Stimulated activated effector memory CD8-positive, alpha-beta T cell treated with anti-CD3 and anti-CD28 coated beads, Interleukin-12 subunit alpha, Interleukin-12 subunit beta, amount 100 ng/mL, for 72 hours (primary cell): Measurements from ENCODE around the gene TOPORS.
A peak's percentile ranks its signal among the peaks of the same experiment; 100 is the strongest.
"Not testable (repeated sequence)": the region's sequence is repeated elsewhere in the genome, so short reads cannot be mapped to it uniquely, and the experiment has no call there.

Experiments used
- ATAC-seq: fragments of 150-1000 bp; cut with Tn5 transposase; 2 replicates; pipeline ENCODE4 v1.10.0; 2021
- DNase-seq, 2 donors: peaks; one replicate each; pipeline ENCODE4 v3.0.0; 2021 to 2022; ENCODE audit warnings: low spot score in 2 of 2
- H3K27ac Mint-ChIP-seq: one replicate; pipeline ENCODE4 v1.8.0; 2022; ENCODE audit warnings: mild to moderate bottlenecking, mixed read lengths
- H3K36me3 Mint-ChIP-seq: one replicate; pipeline ENCODE4 v1.8.0; 2022; ENCODE audit warnings: mild to moderate bottlenecking, mixed read lengths
- H3K4me1 Mint-ChIP-seq: one replicate; pipeline ENCODE4 v1.8.0; 2022; ENCODE audit warnings: mixed read lengths
- H3K4me3 Mint-ChIP-seq: one replicate; pipeline ENCODE4 v1.8.0; 2022; ENCODE audit warnings: mild to moderate bottlenecking, mixed read lengths
- H3K9me3 Mint-ChIP-seq: one replicate; pipeline ENCODE4 v1.8.0; 2022; ENCODE audit warnings: mixed read lengths

Gene TOPORS

GRCh38 chr9:32545884-32546283 lies 6.5 kb downstream of the TOPORS start:
- Mint-ChIP-seq H3K9me3 (no peaks in the 10 kb centered on the region), H3K4me3 (no peak overlapping the region), H3K36me3 (peaks cover 76% of the 10 kb centered on the region), H3K4me1 (peaks cover 17% of the 10 kb centered on the region), H3K27ac (peak overlapping the region; percentile 37)
- DNase-seq (no peak), ATAC-seq (no peak)

DNA sequence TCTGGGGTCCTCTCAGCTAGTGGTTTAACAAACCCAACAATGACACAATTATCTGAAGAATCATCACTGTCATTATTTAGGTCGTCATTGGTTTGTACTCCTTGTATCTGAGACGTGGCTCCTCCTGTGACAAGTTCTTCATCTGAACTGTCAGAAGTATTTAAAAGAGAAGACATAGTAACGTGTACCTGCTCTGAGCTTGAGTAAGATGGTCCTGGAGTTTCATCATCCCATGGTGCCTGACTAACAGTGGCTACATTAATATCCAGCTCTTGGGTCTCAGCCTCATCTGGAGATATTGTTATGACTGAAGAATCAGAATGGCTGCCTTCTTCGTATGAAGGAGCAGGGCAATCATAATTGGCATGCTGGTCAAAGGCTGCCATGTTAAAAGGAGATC lies 9.3 kb downstream of the TOPORS start:
- no peak overlapping the region for H3K27ac Mint-ChIP-seq
- no peak overlapping the region for H3K4me3 Mint-ChIP-seq
- H3K9me3 Mint-ChIP-seq = no peaks in the 10 kb centered on the region
- peaks cover 50% of the 10 kb centered on the region for H3K36me3 Mint-ChIP-seq
- ATAC-seq (no peak), DNase-seq (no peak)
- no peaks in the 10 kb centered on the region for H3K4me1 Mint-ChIP-seq

- Mint-ChIP-seq H3K4me1 (no peaks in the 10 kb centered on the region), H3K4me3 (no peak overlapping the region), H3K9me3 (no peaks in the 10 kb centered on the region), H3K36me3 (no peaks in the 10 kb centered on the region), H3K27ac (no peak overlapping the region)
- ATAC-seq = no peak
- DNase-seq = no peak
Observed at GRCh38 chr9:32533816-32534215, 18.6 kb downstream of the TOPORS start.

GRCh38 chr9:32533336-32533735 lies 19.1 kb downstream of the TOPORS start:
- no peaks in the 10 kb centered on the region for H3K9me3 Mint-ChIP-seq
- no peak overlapping the region for H3K27ac Mint-ChIP-seq
- DNase-seq = no peak
- no peaks in the 10 kb centered on the region for H3K4me1 Mint-ChIP-seq
- H3K36me3 Mint-ChIP-seq = no peaks in the 10 kb centered on the region
- H3K4me3 Mint-ChIP-seq = no peak overlapping the region
- ATAC-seq = no peak

GRCh38 chr9:32526707-32527048 lies 25.7 kb downstream of the TOPORS start:
- peak overlapping the region; percentile 93 for H3K4me3 Mint-ChIP-seq
- H3K36me3 Mint-ChIP-seq = peaks cover 5% of the 10 kb centered on the region
- peak overlapping the region; percentile 93 for H3K27ac Mint-ChIP-seq
- DNase-seq (no peak), ATAC-seq (no peak)
- H3K4me1 Mint-ChIP-seq = peaks cover 30% of the 10 kb centered on the region
- H3K9me3 Mint-ChIP-seq = no peaks in the 10 kb centered on the region

- peaks cover 30% of the 10 kb centered on the region for H3K4me1 Mint-ChIP-seq
- DNase-seq (peak; percentile 42 to 86), ATAC-seq (peak; percentile 76)
- no peaks in the 10 kb centered on the region for H3K9me3 Mint-ChIP-seq
- H3K27ac Mint-ChIP-seq = peak within 1 kb of the TSS; percentile 93
- peak within 1 kb of the TSS; percentile 93 for H3K4me3 Mint-ChIP-seq
- H3K36me3 Mint-ChIP-seq = peaks cover 5% of the 10 kb centered on the region
Observed at GRCh38 chr9:32526041-32526706, 26.2 kb downstream of the TOPORS start, which contains the start of gene RIGI. Gene RIGI (minus strand): TSS chr9:32526196. CDS start chr9:32526166, 30 bp downstream.

DNA sequence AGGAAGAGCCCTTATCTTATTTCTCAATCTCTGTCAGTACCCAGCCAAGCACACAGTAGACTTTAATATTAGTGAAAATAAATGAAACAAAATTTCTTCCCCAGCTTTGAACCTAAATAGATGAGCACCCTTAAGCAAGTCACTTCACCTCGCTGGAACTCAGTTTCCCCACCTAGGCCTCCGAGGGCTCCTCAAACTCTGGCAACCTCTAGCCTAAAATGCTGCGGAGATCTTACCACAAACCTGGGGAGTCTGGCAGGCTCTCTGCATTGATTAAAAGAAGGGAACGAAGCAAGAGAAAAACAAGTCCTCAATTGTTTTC lies 26.7 kb downstream of the TOPORS start:
- peaks cover 30% of the 10 kb centered on the region for H3K4me1 Mint-ChIP-seq
- no peak for ATAC-seq

DNA sequence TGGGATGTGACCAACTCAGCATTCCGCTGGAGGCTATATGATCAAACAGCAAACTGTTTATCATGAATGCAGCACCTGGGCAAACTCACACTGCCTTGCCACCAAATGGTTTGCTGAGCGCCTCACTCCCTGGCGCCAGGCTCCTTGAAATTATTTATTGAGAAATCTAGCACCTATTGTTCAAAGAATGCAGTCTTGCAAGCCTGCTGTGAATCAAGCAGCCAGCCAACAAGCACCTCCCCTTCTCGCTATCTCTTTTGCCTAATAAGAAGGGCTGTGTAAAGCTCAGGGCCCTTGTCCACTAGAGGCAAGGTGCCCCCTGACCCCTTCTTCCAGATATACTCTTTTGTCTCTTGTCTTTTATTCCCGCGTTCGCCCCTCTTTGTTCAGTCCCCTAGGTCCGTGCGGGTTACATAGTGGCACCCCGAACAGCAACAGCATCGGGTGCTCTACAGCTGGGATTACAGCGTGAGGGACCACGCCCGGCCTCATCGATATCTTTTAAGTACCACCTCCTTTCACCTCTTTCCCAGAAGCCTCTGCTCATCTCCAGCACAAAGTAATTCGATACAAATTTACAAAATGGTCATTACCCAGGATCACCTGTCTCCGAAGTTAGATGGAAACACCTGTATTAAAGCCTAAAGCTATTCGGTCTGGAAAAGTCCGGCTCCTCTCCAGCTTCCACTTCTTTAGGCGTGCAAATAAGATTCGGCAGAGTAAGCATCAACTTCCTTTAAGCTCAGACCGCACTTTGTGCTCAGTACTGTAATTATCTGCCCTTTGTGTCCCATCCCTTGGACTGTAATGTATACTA lies 27.3 kb downstream of the TOPORS start:
- peak overlapping the region; percentile 93 for H3K4me3 Mint-ChIP-seq
- ATAC-seq = peak; percentile 68

More for the DNA sequence above, 26.7 kb downstream of the TOPORS start:
- Mint-ChIP-seq H3K36me3 (peaks cover 5% of the 10 kb centered on the region), H3K4me3 (peak overlapping the region; percentile 93), H3K9me3 (no peaks in the 10 kb centered on the region), H3K27ac (peak overlapping the region; percentile 93)
- DNase-seq = no peak

GRCh38 chr9:32524558-32524891 lies 27.9 kb downstream of the TOPORS start:
- ATAC-seq, H3K36me3 Mint-ChIP-seq, DNase-seq, H3K9me3 Mint-ChIP-seq: not testable (repeated sequence)
- Mint-ChIP-seq H3K4me1 (peaks cover 30% of the 10 kb centered on the region), H3K4me3 (peak overlapping the region; percentile 93), H3K27ac (peak overlapping the region; percentile 93)

More for the DNA sequence above, 27.3 kb downstream of the TOPORS start:
- H3K4me1 Mint-ChIP-seq = peaks cover 30% of the 10 kb centered on the region
- DNase-seq = peak in 1 of 2 donors; percentile 55
- no peaks in the 10 kb centered on the region for H3K9me3 Mint-ChIP-seq
- peaks cover 5% of the 10 kb centered on the region for H3K36me3 Mint-ChIP-seq
- peak overlapping the region; percentile 93 for H3K27ac Mint-ChIP-seq

DNA sequence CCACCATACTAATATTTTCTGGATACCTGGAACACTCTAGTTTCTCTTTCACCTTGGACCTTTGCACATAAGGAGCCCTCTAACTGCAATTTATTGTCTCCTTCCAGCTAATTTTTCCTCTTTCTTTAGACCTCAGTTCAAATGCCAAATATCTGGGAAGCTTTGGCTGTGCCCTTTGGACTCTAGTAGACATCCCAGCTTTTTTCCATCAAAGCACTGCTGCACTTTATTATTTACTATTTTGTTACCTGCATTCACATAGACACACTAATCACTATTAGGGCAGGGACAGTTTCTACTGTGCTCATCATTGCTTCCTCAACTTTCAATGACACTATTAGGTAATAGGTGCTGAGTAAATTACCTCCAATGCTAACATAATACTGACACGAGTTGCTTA lies 28.5 kb downstream of the TOPORS start:
- Mint-ChIP-seq H3K9me3 (no peaks in the 10 kb centered on the region), H3K36me3 (peaks cover 5% of the 10 kb centered on the region), H3K4me3 (peak overlapping the region; percentile 93), H3K4me1 (peaks cover 30% of the 10 kb centered on the region), H3K27ac (peak overlapping the region; percentile 8)
- DNase-seq (no peak), ATAC-seq (no peak)

DNA sequence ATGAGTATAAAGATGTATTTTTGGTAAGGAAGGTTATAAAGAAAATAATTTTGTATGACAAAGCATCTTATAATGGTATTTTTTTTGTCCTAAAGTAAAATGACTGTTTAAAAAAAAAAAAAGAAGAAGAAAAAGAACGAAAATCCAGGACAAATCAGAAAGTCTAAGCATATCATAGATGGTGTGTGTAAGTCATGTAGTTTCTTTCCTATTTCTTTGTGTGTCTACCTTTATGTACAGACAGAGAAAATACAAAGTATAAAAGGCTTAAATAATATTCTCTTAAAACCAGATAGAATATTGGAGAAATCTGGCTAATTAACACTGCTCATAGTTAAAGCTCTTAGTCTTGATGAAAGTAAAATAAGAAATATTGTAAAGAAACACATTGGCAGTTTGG lies 34.1 kb downstream of the TOPORS start:
- Mint-ChIP-seq H3K36me3 (no peaks in the 10 kb centered on the region), H3K27ac (no peak overlapping the region), H3K4me3 (no peak overlapping the region), H3K4me1 (peaks cover 36% of the 10 kb centered on the region), H3K9me3 (no peaks in the 10 kb centered on the region)
- DNase-seq (no peak), ATAC-seq (no peak)

DNA sequence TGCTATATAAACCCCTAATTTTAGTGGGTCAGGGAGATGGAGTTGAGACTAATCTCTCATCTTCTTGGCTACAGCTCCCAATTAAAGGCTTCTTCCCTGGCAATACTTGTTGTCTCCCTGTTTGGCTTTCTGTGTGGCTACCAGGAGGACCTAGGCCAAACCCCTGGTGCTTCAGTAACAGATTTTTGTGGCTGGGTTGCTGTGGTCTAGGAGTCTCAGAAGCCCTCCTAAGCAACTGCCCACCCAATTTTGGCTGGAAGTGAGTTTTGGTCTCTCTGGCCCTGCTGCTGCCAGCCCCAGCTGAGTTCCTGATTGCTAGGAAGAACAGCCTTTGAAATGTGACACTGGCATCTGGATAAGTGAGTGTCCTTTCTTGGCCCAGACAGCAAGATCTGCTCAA lies 36.1 kb downstream of the TOPORS start:
- no peak for DNase-seq
- no peaks in the 10 kb centered on the region for H3K36me3 Mint-ChIP-seq
- no peak overlapping the region for H3K4me3 Mint-ChIP-seq
- peak; percentile 13 for ATAC-seq
- H3K4me1 Mint-ChIP-seq = peaks cover 42% of the 10 kb centered on the region
- H3K27ac Mint-ChIP-seq = peak overlapping the region; percentile 4
- H3K9me3 Mint-ChIP-seq = no peaks in the 10 kb centered on the region

DNA sequence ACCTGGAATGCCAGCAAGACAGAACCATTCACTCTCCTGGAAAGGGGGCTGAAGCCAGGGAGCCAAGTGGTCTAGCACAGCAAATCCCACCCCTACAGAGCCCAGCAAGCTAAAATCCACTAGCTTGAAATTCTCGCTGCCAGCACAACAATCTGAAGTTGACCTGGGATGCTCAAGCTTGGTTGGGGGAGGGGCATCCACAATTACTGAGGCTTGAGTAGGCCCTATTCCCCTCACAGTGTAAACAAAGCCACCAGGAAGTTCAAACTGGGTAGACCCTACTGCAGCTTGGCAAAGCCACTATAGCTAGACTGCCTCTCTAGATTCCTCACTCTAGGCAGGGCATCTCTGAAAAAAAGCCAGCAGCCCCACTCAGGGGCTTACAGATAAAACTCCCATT lies 43.7 kb downstream of the TOPORS start:
- no peak overlapping the region for H3K27ac Mint-ChIP-seq
- no peak for ATAC-seq

DNA sequence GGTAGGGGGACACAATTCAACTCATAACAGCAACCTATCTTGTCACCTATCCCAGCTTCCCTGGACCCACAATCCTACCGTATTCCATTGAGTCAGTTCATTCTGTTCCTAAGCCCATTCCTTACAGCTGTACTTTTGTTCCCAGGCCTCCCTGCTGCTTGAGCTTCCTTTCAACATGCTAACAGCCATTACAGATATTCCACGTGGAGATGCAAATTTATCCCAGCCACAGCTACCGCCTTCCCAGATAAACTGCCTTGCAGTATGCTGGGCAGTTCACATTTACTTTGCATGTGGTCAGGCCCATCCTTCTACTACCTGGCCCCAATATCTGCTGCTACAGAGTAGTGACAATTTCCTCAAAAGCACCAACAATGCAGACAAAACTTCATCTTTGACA lies 49.4 kb downstream of the TOPORS start:
- Mint-ChIP-seq H3K27ac (peak overlapping the region; percentile 18), H3K36me3 (peaks cover 26% of the 10 kb centered on the region)
- ATAC-seq = no peak

More for the DNA sequence above, 43.7 kb downstream of the TOPORS start:
- peaks cover 52% of the 10 kb centered on the region for H3K4me1 Mint-ChIP-seq
- no peaks in the 10 kb centered on the region for H3K36me3 Mint-ChIP-seq
- no peak for DNase-seq
- no peaks in the 10 kb centered on the region for H3K9me3 Mint-ChIP-seq
- no peak overlapping the region for H3K4me3 Mint-ChIP-seq

DNA sequence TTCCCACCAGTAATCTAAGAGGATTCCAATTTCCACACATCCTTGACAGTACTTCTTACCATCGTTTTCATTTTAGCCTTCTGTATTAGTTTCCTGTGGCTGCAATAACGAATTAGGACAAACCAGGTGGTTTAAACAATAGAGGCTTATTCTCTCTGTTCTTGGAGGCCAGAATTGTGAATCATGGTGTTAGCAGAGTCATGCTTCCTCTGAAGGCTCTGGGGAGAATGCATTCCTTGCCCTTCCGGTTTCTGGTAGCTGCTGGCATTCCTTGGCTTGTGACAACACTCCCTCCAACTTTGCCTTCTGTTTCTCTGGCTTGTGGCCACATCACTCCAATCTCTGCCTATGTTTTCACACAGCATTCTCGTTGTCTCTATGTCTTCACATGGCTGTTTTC lies 49.9 kb downstream of the TOPORS start:
- no peak for DNase-seq
- Mint-ChIP-seq H3K27ac (peak overlapping the region; percentile 18), H3K9me3 (no peaks in the 10 kb centered on the region), H3K4me3 (no peak overlapping the region), H3K36me3 (peaks cover 31% of the 10 kb centered on the region), H3K4me1 (peaks cover 14% of the 10 kb centered on the region)
- no peak for ATAC-seq

More for the DNA sequence above, 49.4 kb downstream of the TOPORS start:
- no peaks in the 10 kb centered on the region for H3K9me3 Mint-ChIP-seq
- H3K4me1 Mint-ChIP-seq = peaks cover 17% of the 10 kb centered on the region
- DNase-seq = no peak
- no peak overlapping the region for H3K4me3 Mint-ChIP-seq

DNA sequence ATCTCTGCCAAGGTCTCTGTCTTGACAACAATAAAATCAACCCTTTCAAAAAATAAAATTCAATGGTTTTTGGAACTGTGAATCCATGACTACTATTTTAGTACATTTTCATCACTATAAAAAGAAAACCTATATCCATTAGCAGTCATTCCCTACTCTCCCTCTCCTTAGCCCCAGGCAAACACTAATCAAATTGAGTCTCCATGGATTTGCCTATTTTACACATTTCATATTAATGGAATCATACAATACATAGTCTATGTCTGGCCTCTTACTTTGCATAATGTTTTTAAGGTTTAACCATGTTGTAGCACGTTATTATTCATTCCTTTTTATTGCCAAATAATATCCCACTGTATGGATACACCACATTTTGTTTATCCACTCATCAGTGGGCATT lies 50.5 kb downstream of the TOPORS start:
- DNase-seq (no peak), ATAC-seq (no peak)
- Mint-ChIP-seq H3K9me3 (no peaks in the 10 kb centered on the region), H3K4me1 (peaks cover 14% of the 10 kb centered on the region), H3K4me3 (no peak overlapping the region), H3K27ac (no peak overlapping the region), H3K36me3 (peaks cover 37% of the 10 kb centered on the region)
